HepG2 (cell line): Measurements from ENCODE around the gene ANXA5. TPM values are rescaled to one million over a fixed set of nuclear protein-coding genes. Genes with fewer than 3 reads are reported as not detected.

Source experiments
- ATAC-seq: fragments of 200-7000 bp; cut with Tn5 transposase; 3 replicates; pipeline ENCODE4 v1.9.1; 2020; ENCODE audit warnings: mild to moderate bottlenecking, moderate library complexity
- BruUV-seq: library from RNA; stranded (reverse); fragments of 400-500 nt; replicated peaks from 2 replicates; lab custom pipeline; 2021; lab: Mats Ljungman, UMichigan
- CTCF ChIA-PET: fragments of 300-600 bp; formaldehyde crosslinking; extraction: SDS; loops from one replicate; lab custom pipeline; 2021; ENCODE audit warnings: low total read pairs, inconsistent platforms, low intra/inter-chr PET ratio; lab: Yijun Ruan, JAX
- POLR2A ChIA-PET: fragments of 350-600 bp; sonication (Branson Sonifier 250); formaldehyde crosslinking; loops from one replicate; lab custom pipeline; 2020; ENCODE audit warnings: antibody characterized with exemption, inconsistent platforms; lab: Yijun Ruan, JAX
- DNase-seq: peaks from one replicate; pipeline ENCODE4 v3.0.0-alpha.2; 2015; ENCODE audit warnings: low spot score
- FAIRE-seq: peaks from 3 replicates; lab custom pipeline; 2011; peaks lifted over from hg19 to GRCh38; lab: Jason Lieb, UNC
- H2AFZ ChIP-seq: one replicate; pipeline ENCODE4 v1.6.1; 2011; ENCODE audit warnings: low read length, inconsistent platforms
- H3K27ac ChIP-seq: fragments of 300-600 bp; 3 replicates; pipeline ENCODE4 v1.8.0; 2011; ENCODE audit warnings: mixed run types, mild to moderate bottlenecking, mixed read lengths, low read length, inconsistent platforms; ENCODE audit not compliant: insufficient read depth; ENCODE audit errors: extremely low read length
- H3K27me3 ChIP-seq, 2 experiments: fragments of 200-600 bp in 1 of 2; 2 replicates in 1 of 2; 3 replicates in 1 of 2; pipeline versions ENCODE4 v1.6.0 to v1.8.0; 2011; ENCODE audit warnings: low read length in 2 of 2, mild to moderate bottlenecking in 2 of 2, moderate library complexity in 2 of 2, inconsistent platforms in 1 of 2; ENCODE audit not compliant: insufficient read depth in 2 of 2, control insufficient read depth in 1 of 2
- H3K36me3 ChIP-seq, 2 experiments: fragments of 200-600 bp in 1 of 2; replicated peaks in 1 of 2; 2 replicates in 1 of 2; 3 replicates in 1 of 2; pipeline versions ENCODE4 v1.5.1 to v1.8.0; 2011; ENCODE audit warnings: low read length in 2 of 2, inconsistent platforms in 1 of 2; ENCODE audit not compliant: insufficient read depth in 2 of 2, control insufficient read depth in 1 of 2
- H3K4me1 ChIP-seq: 2 replicates; pipeline ENCODE4 v1.5.1; 2012; ENCODE audit warnings: low read length, inconsistent platforms; ENCODE audit not compliant: insufficient read depth
- H3K4me2 ChIP-seq: 2 replicates; pipeline ENCODE4 v1.6.0; 2011; ENCODE audit warnings: low read depth, low read length, inconsistent platforms
- H3K4me3 ChIP-seq, 3 experiments: fragments of 200-600 bp in 1 of 3; sonication (generic), shearing (Covaris generic) in 1 of 3; replicated peaks in 1 of 3; 2 replicates each; pipeline ENCODE4 v1.5.1; 2011 to 2016; ENCODE audit warnings: low read length in 3 of 3, inconsistent platforms in 2 of 3, low read depth in 2 of 3, mild to moderate bottlenecking in 2 of 3, control low read depth in 1 of 3, mixed read lengths in 1 of 3; ENCODE audit not compliant: insufficient read depth in 1 of 3
- H3K79me2 ChIP-seq: one replicate; pipeline ENCODE4 v1.6.1; 2011; ENCODE audit warnings: low read length, inconsistent platforms; ENCODE audit not compliant: insufficient read depth
- H3K9ac ChIP-seq: 2 replicates; pipeline ENCODE4 v1.6.0; 2011; ENCODE audit warnings: mild to moderate bottlenecking, low read depth, low read length, inconsistent platforms; ENCODE audit not compliant: insufficient read depth
- H3K9me3 ChIP-seq: 2 replicates; pipeline ENCODE4 v1.5.1; 2012; ENCODE audit warnings: mild to moderate bottlenecking, low read length
- H4K20me1 ChIP-seq: 2 replicates; pipeline ENCODE4 v1.6.0; 2011; ENCODE audit warnings: inconsistent platforms, mild to moderate bottlenecking, low read length, moderate library complexity; ENCODE audit not compliant: insufficient read depth
- GLI4 ChIP-seq: sonication (generic); formaldehyde crosslinking; IDR thresholded peaks from 2 replicates; pipeline ENCODE4 v1.5.1; 2020; ENCODE audit warnings: missing genetic modification reagents, mild to moderate bottlenecking, moderate library complexity, borderline replicate concordance
- MAFF ChIP-seq: IDR thresholded peaks from 2 replicates; pipeline ENCODE4 v1.6.1; 2011; ENCODE audit warnings: low read depth, low read length, improper control_type of control experiment
- MAFK ChIP-seq, 2 experiments: IDR thresholded peaks in 1 of 2; conservative IDR thresholded peaks in 1 of 2; 2 replicates each; pipeline ENCODE4 v1.6.1; 2011; ENCODE audit warnings: improper control_type of control experiment in 2 of 2, low read length in 2 of 2
- REPIN1 ChIP-seq: sonication (generic); formaldehyde crosslinking; IDR thresholded peaks from 2 replicates; pipeline ENCODE4 v1.8.0; 2022; ENCODE audit warnings: missing genetic modification reagents, low read depth, mild to moderate bottlenecking, borderline replicate concordance
- ZNF607 ChIP-seq: sonication (generic); formaldehyde crosslinking; IDR thresholded peaks from 2 replicates; pipeline ENCODE4 v1.5.1; 2020; ENCODE audit warnings: missing genetic modification reagents, mild to moderate bottlenecking, borderline replicate concordance
- ZNF646 ChIP-seq: sonication (generic); formaldehyde crosslinking; IDR thresholded peaks from 2 replicates; pipeline ENCODE4 v1.9.0; 2021; ENCODE audit warnings: mild to moderate bottlenecking, missing genetic modification reagents
- ZNF775 ChIP-seq: sonication (generic); formaldehyde crosslinking; IDR thresholded peaks from 2 replicates; pipeline ENCODE4 v1.4.0; 2020; ENCODE audit warnings: missing genetic modification reagents, mild to moderate bottlenecking, moderate library complexity, borderline replicate concordance
- WGBS: methylation state at CpG from one replicate; pipeline ENCODE4 v1.1.6; 2017; ENCODE audit warnings: low lambda C conversion rate; 5-methylcytosine and 5-hydroxymethylcytosine counted together
- in situ Hi-C: cut with HindIII; loops from 2 replicates; pipeline ENCODE4 v1.10.0; 2017; ENCODE audit warnings: low pct_unique_long_range_greater_than_20kb; ENCODE audit not compliant: extremely low pct_ligation_motif_present
- intact Hi-C: fragments of 100-400 bp; cut with micrococcal nuclease; formaldehyde crosslinking; loops from one replicate; pipeline ENCODE4 v1.10.0; 2022; ENCODE audit not compliant: unreplicated experiment
- polyA plus RNA-seq, 8 experiments: library from polyadenylated mRNA; depleted of rRNA in 3 of 8; stranded (reverse) in 7 of 8; unstranded in 1 of 8; fragments of >200 nt; fragmentation: Illumina TruSeq in 4 of 8; extraction: Trizol in 4 of 8; gene quantifications; 2 replicates each; pipeline versions ENCODE4 v1.2.1 to v1.2.3, GENCODE V29; 2011 to 2016; ENCODE audit warnings: low read depth in 4 of 8, missing spikeins in 1 of 8, mixed read lengths in 1 of 8; ENCODE audit not compliant: insufficient read depth in 1 of 8
- total RNA-seq, 5 experiments: library from RNA; depleted of rRNA; stranded (reverse); fragments of >200 nt; fragmentation: Illumina TruSeq; extraction: Trizol; gene quantifications; 2 replicates each; pipeline ENCODE4 v1.2.3, GENCODE V29; 2016; ENCODE audit warnings: low read depth in 1 of 5
- TF ChIP-seq, protein P1 (sequence below): IDR thresholded peaks from 2 replicates; pipeline ENCODE4 v1.6.1; 2016

ANXA5 gene
- total and polyA plus RNA-seq, 2 of the 13 experiments (the other 11 are each of a cell fraction or from before 2014, with no cell fraction given) = 209 to 342 TPM

DNA sequence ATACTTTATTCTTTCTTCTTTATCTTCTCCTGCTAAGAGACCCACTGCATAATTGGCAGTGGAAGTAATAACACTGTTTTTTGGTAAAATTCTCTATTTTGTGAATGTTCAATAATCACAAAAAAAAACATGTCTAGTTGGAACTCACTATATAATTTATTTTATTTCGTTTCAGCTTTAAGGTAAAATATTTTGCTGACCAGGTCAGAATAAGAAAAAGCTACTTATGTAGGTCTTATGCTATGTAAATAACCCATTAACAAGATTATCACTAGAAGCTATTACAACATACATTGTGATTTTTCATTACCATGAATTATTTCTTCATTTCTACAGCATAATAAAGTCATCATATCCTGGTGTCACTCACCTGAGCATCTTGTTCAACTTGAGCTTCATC, 19.3 kb downstream of the ANXA5 start:
- intact Hi-C loops (loop anchor here (5.0 kb wide), 3 partner anchors 35 to 125 kb away; partner anchors contain the start of gene EXOSC9), in situ Hi-C loops (loop anchor here (10.0 kb wide), 1 partner anchor 47 kb away; no protein-coding TSS in a partner anchor)
- CTCF ChIA-PET = no interaction called here
- no peak overlapping the region for H2AFZ ChIP-seq
- H3K4me1 ChIP-seq = peaks cover 40% of the 10 kb centered on the region
- H3K27me3 ChIP-seq = no peaks in the 10 kb centered on the region
- H3K9ac ChIP-seq = no peak overlapping the region
- BruUV-seq = no TSS peak
- H3K4me2 ChIP-seq = peak overlapping the region; percentile 46
- H3K36me3 ChIP-seq = peaks cover 10 to 46% of the 10 kb centered on the region in 2 experiments
- FAIRE-seq (no peak), DNase-seq (no peak), ATAC-seq (no peak)
- no peaks in the 10 kb centered on the region for H3K9me3 ChIP-seq
- WGBS = 63% methylated on average over 1 of the region's 1 CpG
- no peak overlapping the region; a peak in 1 of 6 replicates for H3K4me3 ChIP-seq
- no peaks in the 10 kb centered on the region for H4K20me1 ChIP-seq
- TF ChIP-seq GLI4 (CRISPR knock-in tag) = no peak
- peak; percentile 25 to 61; a peak in 2 of 4 replicates for TF ChIP-seq MAFK (conservative IDR thresholded peaks at IDR 0.05 in 1 of 2, IDR thresholded peaks at IDR 0.05 in 1 of 2; ENCODE audit: low read length in 2 of 2)
- no peak for TF ChIP-seq REPIN1
- TF ChIP-seq, protein P1, sequence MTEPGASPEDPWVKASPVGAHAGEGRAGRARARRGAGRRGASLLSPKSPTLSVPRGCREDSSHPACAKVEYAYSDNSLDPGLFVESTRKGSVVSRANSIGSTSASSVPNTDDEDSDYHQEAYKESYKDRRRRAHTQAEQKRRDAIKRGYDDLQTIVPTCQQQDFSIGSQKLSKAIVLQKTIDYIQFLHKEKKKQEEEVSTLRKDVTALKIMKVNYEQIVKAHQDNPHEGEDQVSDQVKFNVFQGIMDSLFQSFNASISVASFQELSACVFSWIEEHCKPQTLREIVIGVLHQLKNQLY = no peak
- no peak for TF ChIP-seq ZNF607
- TF ChIP-seq ZNF775 (CRISPR knock-in tag) = no peak
- no peak for TF ChIP-seq ZNF646 (CRISPR knock-in tag)
- 0 out of 2 replicates have a peak, but pooled peaks have one; percentile 49 for TF ChIP-seq MAFF
- POLR2A ChIA-PET = interaction anchor here (1.3 to 3.5 kb wide), 2 partner anchors 9 to 19 kb away, joined by 5 to 38 read pairs; partner anchors contain the start of gene ANXA5
- H3K27ac ChIP-seq = peak overlapping the region; percentile 75
- peaks cover 2% of the 10 kb centered on the region for H3K79me2 ChIP-seq
